ENCODE results near the gene NCKAP5.

NCKAP5 gene

DNA sequence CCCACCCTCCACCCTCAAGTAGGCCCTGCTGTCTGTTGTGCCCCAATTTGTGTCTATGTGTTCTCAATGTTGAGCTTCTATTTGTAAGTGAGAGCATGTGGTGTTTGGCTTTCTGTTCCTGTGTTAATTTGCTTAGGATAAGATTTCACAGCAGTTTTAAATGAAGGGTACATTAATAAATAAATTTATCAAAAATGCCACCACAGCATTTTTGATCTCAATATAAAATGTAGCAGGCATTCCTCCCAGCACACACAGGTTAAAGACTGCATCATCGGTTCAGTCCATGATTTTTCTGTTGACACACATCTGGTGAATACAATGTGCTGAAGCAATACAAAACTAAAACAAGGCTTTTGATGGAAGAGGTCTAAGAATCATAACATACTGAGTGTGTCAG lies 486.2 kb downstream of the NCKAP5 start:
- DNase-seq (ENCODE audit: low read depth) = no peak

GRCh38 chr2:133080822-133081221 lies 487.4 kb downstream of the NCKAP5 start:
- DNase-seq (ENCODE audit: low read depth) = no peak

DNA sequence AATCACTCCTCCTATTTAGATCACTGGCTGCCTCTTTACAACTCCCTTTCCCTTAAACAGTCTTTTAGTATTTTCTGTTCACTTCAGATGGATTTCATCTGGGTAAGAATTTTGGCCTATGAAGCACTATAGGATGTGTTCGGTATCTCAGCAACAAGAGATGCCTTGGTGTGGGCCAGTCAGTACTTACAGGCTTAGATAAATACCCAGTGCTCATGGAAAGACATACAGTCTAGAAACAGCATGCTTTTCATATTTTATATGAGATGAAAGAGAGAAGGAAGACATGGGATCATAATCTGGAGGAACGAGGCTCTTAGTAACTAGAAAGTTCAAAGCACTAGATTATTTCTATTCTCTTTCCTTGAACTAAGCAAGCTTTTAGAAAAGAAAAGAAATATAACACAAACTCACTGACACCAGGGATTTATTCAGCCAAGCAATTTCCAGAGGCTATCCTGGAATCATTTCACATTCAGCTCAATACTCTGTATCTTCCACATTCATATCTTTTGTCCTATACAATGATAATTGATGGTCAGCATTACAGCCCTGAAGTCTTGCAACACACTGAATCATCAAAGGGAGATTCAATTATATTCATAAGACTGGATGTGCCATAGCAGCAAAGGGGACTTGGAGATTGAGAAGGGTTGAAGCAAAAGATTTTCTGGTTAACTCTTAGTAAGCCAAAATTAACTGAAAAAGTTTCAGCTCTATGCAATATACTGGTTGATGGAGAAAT lies 489.4 kb downstream of the NCKAP5 start:
- DNase-seq (ENCODE audit: low read depth) = no peak

- no peak for DNase-seq (ENCODE audit: low read depth)
Measured at GRCh38 chr2:133077269-133077822, 490.9 kb downstream of the NCKAP5 start.

DNA sequence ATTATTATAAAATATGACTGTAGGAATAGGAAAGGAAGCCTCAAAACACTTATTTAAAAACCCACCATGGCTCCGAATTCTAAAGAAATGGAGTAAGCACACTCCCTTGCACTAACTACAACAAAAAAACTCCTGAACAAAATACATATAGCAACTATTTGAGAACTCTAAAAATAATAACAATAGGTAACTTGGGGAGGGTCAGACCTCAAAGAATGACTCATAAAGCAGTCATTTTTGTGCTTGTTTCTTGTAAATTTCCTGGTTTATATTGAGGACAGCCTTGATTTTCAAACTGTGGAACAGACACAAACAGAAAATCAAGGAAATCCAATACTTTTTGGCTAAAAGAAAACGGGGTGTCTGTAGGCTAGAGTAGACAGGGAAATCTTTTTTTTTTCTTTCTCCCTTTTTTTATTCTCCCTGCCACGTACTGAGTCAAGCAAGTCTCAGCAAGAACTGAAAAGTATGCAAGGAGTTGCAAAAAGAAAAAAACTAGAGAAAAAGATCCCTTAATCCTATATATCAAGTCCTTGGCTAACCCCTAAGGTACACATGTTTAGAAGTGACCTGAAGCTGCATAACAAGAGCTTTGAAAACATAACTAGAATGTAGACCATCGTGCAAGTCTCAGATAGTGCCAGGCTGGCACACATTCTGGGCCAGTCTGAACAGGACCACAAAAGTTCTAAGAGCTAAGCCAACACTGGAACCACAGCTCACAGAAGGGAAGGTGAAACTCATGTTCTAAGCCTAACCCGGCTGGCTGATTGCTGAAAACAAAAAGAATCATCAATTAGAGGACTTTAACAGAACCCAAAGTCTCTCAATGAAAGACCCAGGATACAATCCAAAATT lies 495.2 kb downstream of the NCKAP5 start:
- DNase-seq (ENCODE audit: low read depth) = no peak

DNA sequence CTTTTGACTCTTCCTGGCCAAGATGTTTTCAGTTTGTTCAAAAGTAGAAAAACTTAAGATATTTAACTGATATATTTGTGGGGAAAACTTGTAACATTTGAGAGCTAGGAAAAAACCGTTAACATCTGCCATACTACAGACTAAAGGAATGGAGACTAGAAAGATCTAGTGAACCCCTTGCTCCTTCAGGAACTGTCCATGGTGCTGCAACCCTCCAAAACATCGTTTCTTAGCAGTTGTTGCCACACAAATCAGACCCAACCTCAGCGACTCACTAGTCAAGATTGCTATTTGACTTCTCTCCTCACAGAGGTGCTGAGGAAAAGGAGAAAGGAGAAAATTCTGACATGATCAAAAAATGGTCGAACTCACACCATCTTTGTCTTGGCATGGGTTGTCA lies 504.5 kb downstream of the NCKAP5 start:
- DNase-seq (ENCODE audit: low read depth) = no peak

DNA sequence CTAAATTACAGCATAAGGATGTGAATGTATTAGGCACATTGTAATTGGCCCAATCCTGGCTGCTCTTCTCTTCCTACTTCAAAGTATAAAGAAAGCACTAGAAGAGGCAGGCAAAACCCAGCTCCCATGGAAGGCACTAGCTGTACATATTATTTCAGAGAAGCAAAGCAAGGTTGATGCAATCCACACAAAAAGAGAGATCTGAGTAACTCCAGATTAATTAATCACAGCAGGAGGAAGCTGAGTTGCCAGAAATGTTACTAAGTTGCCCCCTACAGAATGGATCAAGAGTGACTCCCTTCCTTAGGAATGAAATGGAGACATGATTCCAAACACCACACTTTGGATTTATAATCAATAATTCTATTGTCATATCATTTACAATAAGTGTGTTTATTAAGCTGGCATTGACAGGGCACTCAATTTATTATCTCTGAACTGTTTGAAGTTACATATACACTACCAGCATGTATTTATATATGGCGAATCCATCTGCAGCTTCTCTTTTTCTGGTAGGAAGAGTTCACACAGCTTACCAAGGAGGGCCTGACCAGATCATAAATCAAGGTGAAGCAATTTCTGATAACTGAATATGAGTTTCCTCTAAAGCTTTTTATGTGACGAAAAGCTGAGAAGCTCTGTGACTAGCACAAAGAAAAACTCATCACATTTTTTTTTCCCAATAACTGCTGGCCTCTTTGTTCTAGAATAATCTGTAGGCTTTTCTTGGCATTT lies 505.2 kb downstream of the NCKAP5 start:
- no peak for DNase-seq (ENCODE audit: low read depth)

GRCh38 chr2:133061874-133062593 lies 506.2 kb downstream of the NCKAP5 start:
- no peak for DNase-seq (ENCODE audit: low read depth)

DNA sequence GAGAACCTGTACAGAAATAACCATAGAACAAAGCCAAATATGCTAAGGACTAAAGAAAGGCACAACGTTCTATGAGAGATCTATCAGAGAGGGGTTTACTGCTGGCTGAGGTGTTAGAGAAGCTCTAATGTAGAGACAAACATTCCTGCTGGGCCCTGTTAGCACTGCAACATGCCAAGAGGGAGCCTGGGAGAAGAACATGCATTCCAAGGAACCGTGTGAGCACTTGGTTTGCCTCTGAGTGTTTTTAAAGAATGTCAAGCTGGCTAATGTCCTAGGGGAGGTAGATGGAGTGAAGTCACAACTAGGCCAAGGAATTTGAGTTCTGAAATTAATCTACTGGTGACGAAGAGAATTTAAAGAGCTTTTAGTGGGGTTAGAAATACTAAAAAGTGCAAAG lies 514.0 kb downstream of the NCKAP5 start:
- DNase-seq (ENCODE audit: low read depth) = no peak

GRCh38 chr2:133053541-133053940 lies 514.7 kb downstream of the NCKAP5 start:
- DNase-seq (ENCODE audit: low read depth) = no peak

GRCh38 chr2:133045787-133046186 lies 522.5 kb downstream of the NCKAP5 start:
- no peak for DNase-seq (ENCODE audit: low read depth)

- DNase-seq (ENCODE audit: low read depth) = no peak
Measured at GRCh38 chr2:133044556-133044955, 523.7 kb downstream of the NCKAP5 start.

DNA sequence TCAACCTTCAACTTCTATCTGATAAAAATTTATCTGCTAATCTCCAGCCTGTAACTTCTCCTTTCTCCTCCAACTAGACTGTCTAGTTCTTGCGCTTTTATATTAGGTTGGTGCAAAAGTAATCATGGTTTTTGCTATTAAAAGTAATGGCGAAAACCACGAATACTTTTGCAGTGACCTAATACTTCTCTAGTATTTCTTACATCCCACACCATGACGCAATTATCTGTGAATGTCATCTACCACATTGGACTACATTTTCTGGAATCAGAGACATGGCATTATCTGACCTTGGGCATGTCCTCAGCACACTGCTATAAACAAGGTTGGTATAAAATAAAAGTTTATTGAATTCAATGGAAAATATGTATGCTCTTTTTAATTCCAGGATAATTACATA lies 528.1 kb downstream of the NCKAP5 start:
- DNase-seq (ENCODE audit: low read depth) = no peak

DNA sequence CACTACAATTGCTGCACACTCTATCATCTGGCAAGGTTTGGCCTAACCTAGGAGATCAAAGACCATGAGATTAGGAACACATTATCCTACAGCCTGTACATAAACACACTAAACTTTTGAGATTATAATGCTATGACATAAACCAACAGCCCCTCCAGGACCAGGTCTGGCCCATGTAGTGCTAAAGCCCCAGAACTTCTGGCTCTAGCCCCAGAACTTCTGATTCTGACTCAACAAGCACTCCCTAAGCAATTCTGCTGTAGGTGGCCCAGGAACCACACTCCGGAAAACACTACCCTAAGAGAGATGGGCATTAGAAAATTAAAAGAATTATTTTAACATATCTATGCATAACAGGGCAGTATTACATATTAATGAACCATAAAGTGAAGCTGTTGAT lies 528.7 kb downstream of the NCKAP5 start:
- no peak for DNase-seq (ENCODE audit: low read depth)

GRCh38 chr2:133026536-133027177 lies 541.6 kb downstream of the NCKAP5 start:
- no peak for DNase-seq (ENCODE audit: low read depth)

DNA sequence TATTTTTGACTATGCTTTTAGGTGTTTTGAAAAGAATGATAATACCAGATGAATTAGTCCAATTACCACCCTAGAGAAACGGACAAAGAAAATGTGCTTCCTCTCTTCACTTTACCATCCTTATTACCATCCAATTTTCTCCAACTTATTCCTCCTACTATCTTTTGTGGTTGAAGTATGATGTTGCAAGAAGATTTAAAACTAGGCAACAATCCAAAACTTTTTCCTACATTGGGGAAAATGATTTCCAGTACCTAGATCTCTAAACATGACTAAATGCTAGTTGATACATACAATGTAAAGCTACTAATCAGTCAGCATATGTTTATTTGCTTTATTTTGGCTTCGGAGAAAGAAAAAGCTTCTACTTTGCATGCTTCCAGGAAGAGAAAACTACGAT lies 543.3 kb downstream of the NCKAP5 start:
- no peak for DNase-seq (ENCODE audit: low read depth)

DNA sequence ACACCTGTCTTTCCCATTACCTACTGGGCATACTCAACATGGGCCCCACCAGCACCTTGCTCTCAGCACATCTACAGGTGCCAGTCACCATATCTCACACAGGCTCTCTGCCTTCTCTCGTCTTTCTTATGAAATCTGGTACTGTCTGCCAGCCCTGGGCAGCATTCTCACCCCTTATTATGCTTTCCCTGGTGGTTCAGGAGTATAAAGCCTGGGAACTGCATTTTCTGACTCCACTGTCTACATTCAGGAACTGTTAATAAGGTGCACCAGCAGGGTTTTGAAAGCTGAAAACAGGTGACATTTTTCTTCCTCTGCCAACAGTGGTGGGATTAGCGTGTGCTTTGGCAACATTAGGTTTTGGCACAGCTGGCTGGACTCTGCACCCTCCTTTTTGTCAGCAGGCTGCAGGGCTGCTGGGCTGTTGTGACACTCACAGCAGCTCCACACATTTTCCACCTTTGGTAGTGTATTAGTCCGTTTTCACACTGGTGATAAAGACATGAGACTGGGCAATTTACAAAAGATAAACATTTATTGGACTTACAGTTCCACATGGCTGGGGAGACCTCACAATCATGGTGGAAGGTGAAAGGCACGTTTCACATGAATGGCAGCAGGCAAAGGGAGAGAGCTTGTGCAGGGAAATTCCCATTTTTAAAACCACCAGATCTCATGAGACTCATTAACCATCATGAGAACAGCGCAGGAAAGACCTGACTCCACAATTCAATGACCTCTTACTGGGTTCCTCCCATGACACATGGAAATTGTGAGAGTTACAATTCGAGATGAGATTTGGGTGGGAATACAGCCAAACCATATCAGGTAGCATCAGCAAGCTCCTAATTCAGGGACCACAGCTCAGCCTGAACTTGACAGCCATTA lies 555.2 kb downstream of the NCKAP5 start:
- no peak for DNase-seq (ENCODE audit: low read depth)

- no peak for DNase-seq (ENCODE audit: low read depth)
Measured at GRCh38 chr2:133004623-133005022, 563.6 kb downstream of the NCKAP5 start.

GRCh38 chr2:132999421-132999820 lies 568.8 kb downstream of the NCKAP5 start:
- DNase-seq (ENCODE audit: low read depth) = no peak

- DNase-seq (ENCODE audit: low read depth) = no peak
Measured at GRCh38 chr2:132998221-132998620, 570.0 kb downstream of the NCKAP5 start.
